Astrocyte of the spinal cord (primary cell): Measurements from ENCODE around the gene ROR1.

Source experiments
- DNase-seq: peaks from one replicate; pipeline ENCODE4 v3.0.0; 2011; ENCODE audit warnings: low read depth, low spot score
- H3K4me3 ChIP-seq: 2 replicates; pipeline ENCODE4 v1.5.1; 2011; ENCODE audit warnings: low read depth, mild to moderate bottlenecking, low read length, moderate library complexity
- CTCF ChIP-seq: IDR thresholded peaks from 2 replicates; pipeline ENCODE4 v1.5.1; 2012; ENCODE audit warnings: low read depth, mild to moderate bottlenecking, low read length, inconsistent platforms
- in situ Hi-C: cut with HindIII; loops from 2 replicates; pipeline ENCODE4 v1.10.0; 2017; ENCODE audit warnings: low sequenced_read_pairs

The ROR1 gene

GRCh38 chr1:64005801-64006200 is 232.0 kb downstream of the ROR1 start:
- TF ChIP-seq CTCF = no peak
- DNase-seq = no peak
- in situ Hi-C loops = no loop called here
- no peak overlapping the region for H3K4me3 ChIP-seq

GRCh38 chr1:64006276-64007051 is 232.6 kb downstream of the ROR1 start:
- DNase-seq = peak; percentile 63
- in situ Hi-C loops = no loop called here
- no peak for TF ChIP-seq CTCF
- no peak overlapping the region for H3K4me3 ChIP-seq

- in situ Hi-C loops = no loop called here
- no peak for TF ChIP-seq CTCF
- no peak overlapping the region for H3K4me3 ChIP-seq
- DNase-seq = no peak
These were observed 236.5 kb downstream of the ROR1 start for GRCh38 chr1:64010316-64010715.

GRCh38 chr1:64013395-64013794 is 239.6 kb downstream of the ROR1 start:
- no peak overlapping the region for H3K4me3 ChIP-seq
- TF ChIP-seq CTCF = no peak
- no peak for DNase-seq
- in situ Hi-C loops = no loop called here

- in situ Hi-C loops = no loop called here
- peak; percentile 58 for DNase-seq
- H3K4me3 ChIP-seq = no peak overlapping the region
- no peak for TF ChIP-seq CTCF
These were observed 246.0 kb downstream of the ROR1 start for GRCh38 chr1:64019818-64020217.

- no peak for TF ChIP-seq CTCF
- H3K4me3 ChIP-seq = no peak overlapping the region
- in situ Hi-C loops = no loop called here
- no peak for DNase-seq
These were observed 247.2 kb downstream of the ROR1 start for GRCh38 chr1:64021066-64021465.

- TF ChIP-seq CTCF = no peak
- no peak for DNase-seq
- no peak overlapping the region for H3K4me3 ChIP-seq
- in situ Hi-C loops = no loop called here
These were observed 251.2 kb downstream of the ROR1 start for GRCh38 chr1:64025051-64025450.
